DND-41 (cell line): ENCODE results near the gene ADAMTS13.

Experiments
- ATAC-seq: fragments of 200-7000 bp; cut with Tn5 transposase; 3 replicates; pipeline ENCODE4 v1.9.1; 2021; ENCODE audit warnings: low read depth; ENCODE audit not compliant: insufficient read depth
- DNase-seq: peaks from one replicate; pipeline ENCODE4 v3.0.0-alpha.2; 2020
- H2AFZ ChIP-seq: 2 replicates; pipeline ENCODE4 v1.6.0; 2012; ENCODE audit warnings: low read depth, low read length
- H3K27ac ChIP-seq: 2 replicates; pipeline ENCODE4 v1.5.1; 2012; ENCODE audit warnings: low read length, inconsistent platforms
- H3K27me3 ChIP-seq: fragments of 200-600 bp; sonication (generic); 2 replicates; pipeline ENCODE4 v1.6.0; 2012; ENCODE audit warnings: low read length, mild to moderate bottlenecking, inconsistent platforms; ENCODE audit not compliant: insufficient read depth, poor library complexity
- H3K36me3 ChIP-seq: 2 replicates; pipeline ENCODE4 v1.5.1; 2012; ENCODE audit warnings: low read length, inconsistent platforms; ENCODE audit not compliant: insufficient read depth
- H3K4me1 ChIP-seq: 2 replicates; pipeline ENCODE4 v1.5.1; 2012; ENCODE audit warnings: mild to moderate bottlenecking, low read length; ENCODE audit not compliant: insufficient read depth
- H3K4me2 ChIP-seq: 2 replicates; pipeline ENCODE4 v1.6.0; 2012; ENCODE audit warnings: mild to moderate bottlenecking, moderate library complexity, low read length, inconsistent platforms; ENCODE audit not compliant: insufficient read depth
- H3K4me3 ChIP-seq, 2 experiments: fragments of 200-600 bp in 1 of 2; shearing (Covaris generic) in 1 of 2; 2 replicates each; pipeline ENCODE4 v1.5.1; 2012 to 2016; ENCODE audit warnings: inconsistent platforms in 2 of 2, low read length in 2 of 2, mild to moderate bottlenecking in 2 of 2, low read depth in 1 of 2, moderate library complexity in 1 of 2
- H3K79me2 ChIP-seq: 2 replicates; pipeline ENCODE4 v1.6.0; 2012; ENCODE audit warnings: low read length, inconsistent platforms; ENCODE audit not compliant: insufficient read depth
- H3K9ac ChIP-seq: 2 replicates; pipeline ENCODE4 v1.6.0; 2012; ENCODE audit warnings: low read depth, mild to moderate bottlenecking, inconsistent platforms, low read length, moderate library complexity
- H3K9me3 ChIP-seq: 2 replicates; pipeline ENCODE4 v1.5.1; 2012; ENCODE audit warnings: low read length, moderate library complexity, mild to moderate bottlenecking, inconsistent platforms; ENCODE audit not compliant: insufficient read depth, severe bottlenecking
- H4K20me1 ChIP-seq: 2 replicates; pipeline ENCODE4 v1.6.0; 2012; ENCODE audit warnings: low read length; ENCODE audit not compliant: insufficient read depth
- EZH2 ChIP-seq: IDR thresholded peaks from 3 replicates; pipeline ENCODE4 v1.6.1; 2012; ENCODE audit warnings: borderline replicate concordance, low read depth, mild to moderate bottlenecking, moderate library complexity, low read length, inconsistent platforms; ENCODE audit not compliant: severe bottlenecking
- TF ChIP-seq, protein P1 (sequence below): IDR thresholded peaks from 2 replicates; pipeline ENCODE4 v1.5.1; 2012; ENCODE audit warnings: borderline replicate concordance, low read length, moderate library complexity, mild to moderate bottlenecking; ENCODE audit not compliant: poor library complexity, severe bottlenecking; ENCODE audit errors: extremely low read depth

ADAMTS13 gene

DNA sequence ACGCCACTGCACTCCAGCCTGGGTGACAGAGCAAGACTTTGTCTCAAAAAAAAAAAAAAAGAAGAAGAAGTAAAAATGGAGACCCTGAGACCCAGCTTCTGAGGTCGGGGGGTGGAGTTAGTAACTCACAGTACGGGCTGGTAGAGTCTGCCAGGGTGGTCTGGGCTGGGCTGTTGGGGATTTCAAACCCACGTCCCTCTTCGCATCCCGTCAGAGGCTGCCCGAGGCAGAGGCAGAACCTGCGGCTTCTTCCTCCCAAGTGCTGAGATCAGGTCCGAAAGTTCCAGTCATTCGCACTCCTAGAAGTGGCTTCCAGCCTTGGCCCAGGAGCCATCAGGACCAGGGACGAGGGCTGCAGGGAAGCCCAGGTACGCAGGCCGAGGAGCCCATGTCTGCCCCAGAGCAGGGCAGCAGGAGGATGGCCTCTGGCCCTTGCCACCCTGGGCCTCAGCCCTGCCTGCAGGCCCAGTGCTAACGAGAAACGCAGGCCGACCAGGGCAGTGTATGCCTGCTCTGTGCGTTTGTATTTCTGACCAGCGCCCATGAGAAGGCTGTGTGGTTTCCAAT, 66.6 kb downstream of the ADAMTS13 start:
- H3K79me2 ChIP-seq, result no peaks in the 10 kb centered on the region
- H3K9ac ChIP-seq, result no peak overlapping the region
- DNase-seq, result no peak
- H3K4me2 ChIP-seq, result no peak overlapping the region
- H3K4me1 ChIP-seq, result peaks cover 7% of the 10 kb centered on the region
- no peak for ATAC-seq
- H3K9me3 ChIP-seq, result no peaks in the 10 kb centered on the region
- H3K36me3 ChIP-seq, result no peaks in the 10 kb centered on the region
- H3K27me3 ChIP-seq, result no peaks in the 10 kb centered on the region
- no peak overlapping the region for H2AFZ ChIP-seq
- H3K27ac ChIP-seq, result no peak overlapping the region
- TF ChIP-seq, protein P1, sequence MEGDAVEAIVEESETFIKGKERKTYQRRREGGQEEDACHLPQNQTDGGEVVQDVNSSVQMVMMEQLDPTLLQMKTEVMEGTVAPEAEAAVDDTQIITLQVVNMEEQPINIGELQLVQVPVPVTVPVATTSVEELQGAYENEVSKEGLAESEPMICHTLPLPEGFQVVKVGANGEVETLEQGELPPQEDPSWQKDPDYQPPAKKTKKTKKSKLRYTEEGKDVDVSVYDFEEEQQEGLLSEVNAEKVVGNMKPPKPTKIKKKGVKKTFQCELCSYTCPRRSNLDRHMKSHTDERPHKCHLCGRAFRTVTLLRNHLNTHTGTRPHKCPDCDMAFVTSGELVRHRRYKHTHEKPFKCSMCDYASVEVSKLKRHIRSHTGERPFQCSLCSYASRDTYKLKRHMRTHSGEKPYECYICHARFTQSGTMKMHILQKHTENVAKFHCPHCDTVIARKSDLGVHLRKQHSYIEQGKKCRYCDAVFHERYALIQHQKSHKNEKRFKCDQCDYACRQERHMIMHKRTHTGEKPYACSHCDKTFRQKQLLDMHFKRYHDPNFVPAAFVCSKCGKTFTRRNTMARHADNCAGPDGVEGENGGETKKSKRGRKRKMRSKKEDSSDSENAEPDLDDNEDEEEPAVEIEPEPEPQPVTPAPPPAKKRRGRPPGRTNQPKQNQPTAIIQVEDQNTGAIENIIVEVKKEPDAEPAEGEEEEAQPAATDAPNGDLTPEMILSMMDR, result no peak
- no peak for TF ChIP-seq EZH2
- H4K20me1 ChIP-seq, result no peaks in the 10 kb centered on the region
- no peak overlapping the region for H3K4me3 ChIP-seq

DNA sequence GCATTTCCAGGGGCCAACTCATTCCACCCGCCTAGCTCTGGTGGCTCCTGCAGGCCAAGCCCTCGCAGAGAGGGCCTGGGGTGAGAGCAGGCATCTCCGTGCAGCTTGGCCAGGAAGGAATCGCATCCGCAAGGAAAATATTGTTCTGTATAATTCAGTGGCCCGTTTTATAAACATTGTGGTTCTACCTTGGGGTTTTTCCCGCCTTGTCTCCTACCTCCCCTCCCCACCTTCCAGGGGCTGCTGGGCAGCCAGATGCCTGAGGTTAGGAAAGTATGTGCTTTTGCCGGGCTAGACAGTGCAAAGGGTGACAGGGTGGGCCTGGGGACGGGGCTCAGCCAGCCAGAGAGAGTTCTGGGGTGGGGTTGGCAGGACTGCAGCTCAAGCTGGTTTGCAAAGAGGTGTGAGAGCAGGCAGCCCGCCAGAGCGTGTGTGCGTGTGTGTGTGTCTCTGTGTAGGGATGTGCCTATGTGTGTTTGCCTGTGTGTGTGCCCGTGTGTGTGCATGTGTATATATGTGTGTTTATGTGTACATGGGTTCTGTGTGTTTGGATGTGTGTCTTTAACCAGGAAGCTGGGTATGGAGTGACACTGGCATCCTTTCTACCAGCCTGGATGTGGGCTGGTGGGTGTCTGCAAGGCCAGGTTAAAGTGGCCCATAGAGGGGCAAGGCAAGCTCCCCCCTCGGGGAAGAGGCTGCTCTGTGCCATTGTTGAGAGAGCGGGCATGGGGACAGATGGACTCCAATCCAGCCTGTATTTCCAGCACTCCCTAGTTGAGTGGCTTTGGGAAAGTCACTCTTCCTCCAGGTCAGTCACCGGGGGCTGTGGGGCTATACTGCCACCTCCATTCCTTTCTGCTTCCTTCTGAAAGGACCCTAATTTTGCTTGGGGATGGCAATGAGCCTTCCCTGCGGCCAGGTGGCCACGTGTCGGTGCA, 67.4 kb downstream of the ADAMTS13 start:
- H3K36me3 ChIP-seq, result no peaks in the 10 kb centered on the region
- peaks cover 7% of the 10 kb centered on the region for H3K4me1 ChIP-seq
- no peak overlapping the region for H3K27ac ChIP-seq
- no peak for DNase-seq
- no peak overlapping the region for H2AFZ ChIP-seq
- H3K79me2 ChIP-seq, result no peaks in the 10 kb centered on the region
- no peak overlapping the region for H3K4me3 ChIP-seq
- no peak for TF ChIP-seq EZH2
- H3K4me2 ChIP-seq, result no peak overlapping the region
- no peaks in the 10 kb centered on the region for H3K27me3 ChIP-seq
- ATAC-seq, result no peak
- H4K20me1 ChIP-seq, result no peaks in the 10 kb centered on the region
- no peaks in the 10 kb centered on the region for H3K9me3 ChIP-seq
- H3K9ac ChIP-seq, result no peak overlapping the region

DNA sequence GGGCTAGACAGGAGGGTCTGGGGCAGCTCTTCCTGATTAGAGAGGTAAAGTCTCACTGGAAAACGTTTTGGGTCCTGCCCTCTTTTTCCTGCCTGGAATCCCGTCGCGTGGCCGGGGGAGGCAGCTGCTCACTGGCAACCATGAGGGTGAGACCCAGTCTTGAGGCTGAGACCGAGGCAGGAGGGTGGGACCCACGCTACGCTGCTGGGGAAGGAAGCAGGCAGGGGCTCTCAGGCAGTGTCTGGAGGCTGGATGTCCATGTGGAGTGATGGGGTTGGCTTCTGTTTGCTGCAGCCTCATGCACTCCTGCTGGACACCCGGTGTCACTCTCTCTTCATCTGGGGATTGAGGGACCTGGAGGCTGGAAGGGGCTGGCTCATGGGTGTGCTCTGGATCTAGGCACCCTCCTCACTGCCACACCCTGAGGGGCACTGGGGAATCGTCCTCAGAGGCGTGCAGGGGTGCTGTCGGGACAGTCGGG, 68.1 kb downstream of the ADAMTS13 start:
- DNase-seq (no peak), ATAC-seq (no peak)
- TF ChIP-seq, protein P1, result no peak
- TF ChIP-seq EZH2, result no peak
- H3K9me3 ChIP-seq, result no peaks in the 10 kb centered on the region
- H3K27ac ChIP-seq, result no peak overlapping the region
- H2AFZ ChIP-seq, result no peak overlapping the region
- no peaks in the 10 kb centered on the region for H4K20me1 ChIP-seq
- H3K36me3 ChIP-seq, result no peaks in the 10 kb centered on the region
- no peaks in the 10 kb centered on the region for H3K79me2 ChIP-seq
- peaks cover 7% of the 10 kb centered on the region for H3K4me1 ChIP-seq
- no peak overlapping the region for H3K9ac ChIP-seq
- H3K4me2 ChIP-seq, result no peak overlapping the region
- H3K4me3 ChIP-seq, result no peak overlapping the region
- no peaks in the 10 kb centered on the region for H3K27me3 ChIP-seq
